GM19372 (cell line): Measurements from ENCODE around the gene FAM53A.
"Not testable (repeated sequence)": the region's sequence is repeated elsewhere in the genome, so short reads cannot be mapped to it uniquely, and the experiment has no call there.

Experiments
- ATAC-seq: cut with Tn5 transposase; IDR thresholded peaks from one replicate; pipeline ENCODE4 v1.9.1; 2021; ENCODE audit warnings: mild to moderate bottlenecking, low read depth, moderate library complexity; ENCODE audit not compliant: unreplicated experiment

Gene FAM53A

GRCh38 chr4:1609901-1610790 lies 74.0 kb downstream of the FAM53A start:
- no peak for ATAC-seq

- no peak for ATAC-seq
These were observed 75.2 kb downstream of the FAM53A start for GRCh38 chr4:1608821-1609500.

GRCh38 chr4:1608196-1608820 lies 75.8 kb downstream of the FAM53A start:
- ATAC-seq = no peak

GRCh38 chr4:1607436-1608195 lies 76.5 kb downstream of the FAM53A start:
- not testable (repeated sequence) for ATAC-seq

GRCh38 chr4:1604706-1605205 lies 79.4 kb downstream of the FAM53A start:
- no peak for ATAC-seq

GRCh38 chr4:1604181-1604705 lies 79.9 kb downstream of the FAM53A start:
- no peak for ATAC-seq

- no peak for ATAC-seq
These were observed 80.5 kb downstream of the FAM53A start for GRCh38 chr4:1603413-1604135.

- ATAC-seq = no peak
These were observed 81.3 kb downstream of the FAM53A start for GRCh38 chr4:1602655-1603412.

GRCh38 chr4:1601852-1602654 lies 82.1 kb downstream of the FAM53A start:
- ATAC-seq = no peak

GRCh38 chr4:1601533-1601835 lies 82.6 kb downstream of the FAM53A start:
- no peak for ATAC-seq

GRCh38 chr4:1600811-1601532 lies 83.1 kb downstream of the FAM53A start:
- ATAC-seq = no peak

GRCh38 chr4:1600211-1600780 lies 83.8 kb downstream of the FAM53A start:
- no peak for ATAC-seq

GRCh38 chr4:1599491-1600210 lies 84.5 kb downstream of the FAM53A start:
- no peak for ATAC-seq

- ATAC-seq = no peak
These were observed 85.1 kb downstream of the FAM53A start for GRCh38 chr4:1599026-1599481.

- no peak for ATAC-seq
These were observed 85.7 kb downstream of the FAM53A start for GRCh38 chr4:1598206-1599025.
